ENCODE results near the gene ZNF385C. TPM values are rescaled to one million over a fixed set of nuclear protein-coding genes. Genes with fewer than 3 reads are reported as not detected.
A peak's percentile ranks its signal among the peaks of the same experiment; 100 is the strongest.

The ZNF385C gene
- total RNA-seq, 1 donor from 2014 or later, result under 0.01 TPM

DNA sequence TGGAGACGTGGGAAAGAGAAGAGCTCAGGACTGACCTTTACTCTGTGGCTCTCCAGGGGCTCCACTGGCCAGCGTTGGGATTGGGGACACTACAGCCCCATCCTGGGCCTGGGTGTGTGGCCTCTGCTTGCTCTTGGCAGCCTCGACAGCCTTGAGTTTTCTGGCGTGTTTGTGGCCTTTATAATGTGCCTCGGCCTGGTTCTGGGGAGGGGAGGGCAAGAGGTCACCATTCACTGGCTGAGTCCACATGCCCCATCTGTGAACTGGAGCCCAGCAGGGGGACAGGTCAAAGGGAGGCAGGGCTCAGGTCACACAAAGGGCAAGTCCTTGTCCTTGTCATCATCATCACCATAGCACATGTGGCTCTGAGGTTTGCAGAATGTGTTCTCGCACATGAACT, 66.7 kb downstream of the ZNF385C start:
- no peak overlapping the region for H3K4me3 ChIP-seq (ENCODE audit: low read depth, low read length)
- FAIRE-seq, result no peak

DNA sequence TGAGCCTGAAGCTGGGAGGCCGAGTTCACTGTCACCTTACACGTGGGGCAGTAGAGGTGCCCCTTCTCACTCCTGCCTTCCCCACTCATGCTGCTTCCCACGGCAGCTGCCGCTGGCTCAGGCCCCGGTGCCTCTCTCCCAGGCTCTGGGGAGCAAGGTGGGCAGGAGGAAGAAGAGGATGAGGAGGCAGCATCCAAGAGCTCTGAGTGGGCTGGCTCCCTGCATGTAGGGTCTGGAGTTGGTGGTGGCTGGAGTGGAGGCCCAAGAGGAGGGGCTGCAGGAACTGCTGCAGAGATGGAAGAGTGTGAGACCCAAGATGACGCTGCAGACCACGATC, 69.5 kb downstream of the ZNF385C start:
- FAIRE-seq (no peak), DNase-seq (ENCODE audit: low read depth) (no peak)
- Histone ChIP-seq H3K36me3 (ENCODE audit: control insufficient read depth, insufficient read depth, low read length) (peaks cover 2% of the 10 kb centered on the region), H3K27me3 (ENCODE audit: control insufficient read depth, insufficient read depth, low read length) (no peaks in the 10 kb centered on the region), H3K4me3 (ENCODE audit: low read depth, low read length) (no peak overlapping the region)
- TF ChIP-seq, protein P1, sequence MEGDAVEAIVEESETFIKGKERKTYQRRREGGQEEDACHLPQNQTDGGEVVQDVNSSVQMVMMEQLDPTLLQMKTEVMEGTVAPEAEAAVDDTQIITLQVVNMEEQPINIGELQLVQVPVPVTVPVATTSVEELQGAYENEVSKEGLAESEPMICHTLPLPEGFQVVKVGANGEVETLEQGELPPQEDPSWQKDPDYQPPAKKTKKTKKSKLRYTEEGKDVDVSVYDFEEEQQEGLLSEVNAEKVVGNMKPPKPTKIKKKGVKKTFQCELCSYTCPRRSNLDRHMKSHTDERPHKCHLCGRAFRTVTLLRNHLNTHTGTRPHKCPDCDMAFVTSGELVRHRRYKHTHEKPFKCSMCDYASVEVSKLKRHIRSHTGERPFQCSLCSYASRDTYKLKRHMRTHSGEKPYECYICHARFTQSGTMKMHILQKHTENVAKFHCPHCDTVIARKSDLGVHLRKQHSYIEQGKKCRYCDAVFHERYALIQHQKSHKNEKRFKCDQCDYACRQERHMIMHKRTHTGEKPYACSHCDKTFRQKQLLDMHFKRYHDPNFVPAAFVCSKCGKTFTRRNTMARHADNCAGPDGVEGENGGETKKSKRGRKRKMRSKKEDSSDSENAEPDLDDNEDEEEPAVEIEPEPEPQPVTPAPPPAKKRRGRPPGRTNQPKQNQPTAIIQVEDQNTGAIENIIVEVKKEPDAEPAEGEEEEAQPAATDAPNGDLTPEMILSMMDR (IDR thresholded peaks at IDR 0.05; ENCODE audit: insufficient read depth, low read length, severe bottlenecking), result no peak

More for the DNA sequence above, 66.7 kb downstream of the ZNF385C start:
- Histone ChIP-seq H3K36me3 (ENCODE audit: control insufficient read depth, insufficient read depth, low read length) (no peaks in the 10 kb centered on the region), H3K27me3 (ENCODE audit: control insufficient read depth, insufficient read depth, low read length) (no peaks in the 10 kb centered on the region)
- TF ChIP-seq, protein P1 (IDR thresholded peaks at IDR 0.05; ENCODE audit: insufficient read depth, low read length, severe bottlenecking), result no peak
- no peak for DNase-seq (ENCODE audit: low read depth)

DNA sequence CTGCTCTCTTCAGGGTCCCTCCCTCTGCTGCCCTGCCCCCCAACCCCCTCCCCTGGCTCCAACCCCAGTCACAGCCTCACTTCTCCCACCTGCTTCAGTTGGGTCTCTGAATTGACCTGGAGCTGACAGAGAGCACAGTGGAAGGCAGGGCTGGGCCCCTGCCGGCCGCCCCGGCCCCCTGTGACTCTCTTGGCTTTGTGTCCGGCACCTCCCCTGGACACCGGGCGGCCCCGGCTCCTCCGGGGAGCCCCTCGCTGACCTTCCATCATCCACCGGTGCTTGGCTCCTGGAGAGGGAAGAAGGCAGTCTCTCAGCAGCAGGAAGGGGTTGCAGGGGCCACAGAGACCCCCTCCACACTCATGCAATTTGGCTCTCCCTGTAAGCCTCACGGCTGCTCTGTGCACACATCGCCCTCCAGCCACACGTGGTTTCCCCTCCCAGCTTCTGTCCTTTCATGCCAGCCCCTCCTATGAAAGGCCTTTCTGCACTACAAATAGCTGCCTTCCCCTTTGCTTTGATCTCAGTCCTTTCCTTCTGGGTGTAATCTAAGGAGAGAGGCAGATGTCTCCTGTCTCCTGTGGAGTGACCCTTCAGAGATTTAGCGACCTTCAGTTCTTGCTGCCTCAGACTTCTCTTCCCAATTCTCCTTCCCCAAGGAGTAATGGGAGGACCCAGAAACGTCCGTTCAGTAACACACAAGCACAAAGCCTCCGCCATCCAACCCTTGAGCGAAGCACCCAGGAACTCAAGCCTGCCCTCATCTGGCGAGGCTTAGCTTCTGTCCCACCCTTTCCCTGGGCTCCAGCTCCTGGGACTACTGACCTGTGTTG, 70.1 kb downstream of the ZNF385C start:
- Histone ChIP-seq H3K4me3 (ENCODE audit: low read depth, low read length) (no peak overlapping the region), H3K36me3 (ENCODE audit: control insufficient read depth, insufficient read depth, low read length) (peaks cover 8% of the 10 kb centered on the region), H3K27me3 (ENCODE audit: control insufficient read depth, insufficient read depth, low read length) (no peaks in the 10 kb centered on the region)
- TF ChIP-seq, protein P1 (IDR thresholded peaks at IDR 0.05; ENCODE audit: insufficient read depth, low read length, severe bottlenecking), result peak; percentile 38
- DNase-seq (ENCODE audit: low read depth) (no peak), FAIRE-seq (no peak)

DNA sequence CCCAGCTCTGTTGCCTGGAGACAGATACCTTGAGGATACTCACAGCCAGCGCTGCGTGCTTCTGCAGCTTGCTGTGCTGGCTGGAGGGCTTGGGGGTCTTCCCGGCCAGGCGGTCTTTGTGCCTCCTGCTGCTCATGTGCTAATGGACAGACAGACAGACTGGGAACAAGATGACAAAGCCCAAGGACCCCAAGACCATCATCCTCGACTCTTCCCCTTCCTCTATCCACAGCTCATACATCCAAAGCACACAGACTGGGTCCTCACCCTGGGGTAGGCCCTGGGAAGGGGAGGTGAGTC, 70.7 kb downstream of the ZNF385C start:
- FAIRE-seq (no peak), DNase-seq (ENCODE audit: low read depth) (no peak)
- Histone ChIP-seq H3K4me3 (ENCODE audit: low read depth, low read length) (no peak overlapping the region), H3K36me3 (ENCODE audit: control insufficient read depth, insufficient read depth, low read length) (peaks cover 12% of the 10 kb centered on the region), H3K27me3 (ENCODE audit: control insufficient read depth, insufficient read depth, low read length) (no peaks in the 10 kb centered on the region)
- TF ChIP-seq, protein P1 (IDR thresholded peaks at IDR 0.05; ENCODE audit: insufficient read depth, low read length, severe bottlenecking), result no peak

DNA sequence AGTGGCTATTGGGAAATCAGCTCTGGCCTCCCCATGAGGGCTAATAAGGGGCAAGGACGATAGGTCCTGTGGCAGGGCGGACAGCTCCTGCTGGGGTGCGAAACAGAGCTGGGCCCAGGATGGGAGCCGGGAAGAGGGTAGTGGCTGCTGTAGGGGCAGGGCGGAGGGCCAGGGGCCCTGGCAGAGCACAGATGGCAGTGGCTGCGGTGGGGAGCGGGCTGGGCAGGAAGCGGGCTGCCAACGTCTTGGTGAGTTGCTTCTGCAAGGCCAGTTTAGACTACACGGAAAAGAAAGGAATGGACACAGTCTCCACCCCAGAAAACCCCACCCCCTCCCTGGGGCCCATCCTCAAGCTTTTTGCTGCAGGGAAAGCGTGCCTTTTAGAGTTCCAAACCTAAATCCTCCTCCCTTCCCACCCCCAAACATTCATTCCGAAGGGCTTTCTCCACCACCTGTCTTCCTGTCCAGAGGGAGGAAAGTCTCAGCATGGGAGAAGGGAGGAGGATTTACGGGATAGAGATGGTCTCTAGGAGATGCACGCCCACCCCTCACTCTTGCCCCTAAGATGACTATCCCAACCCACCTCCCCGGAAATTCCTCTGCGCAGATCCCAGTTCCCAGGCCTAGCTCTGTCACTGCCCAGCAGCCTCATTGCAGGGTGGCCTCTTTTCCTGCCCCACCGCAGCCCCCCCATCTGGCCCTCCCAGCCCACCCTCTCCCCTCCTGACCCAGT, 71.2 kb downstream of the ZNF385C start:
- Histone ChIP-seq H3K27me3 (ENCODE audit: control insufficient read depth, insufficient read depth, low read length) (no peaks in the 10 kb centered on the region), H3K36me3 (ENCODE audit: control insufficient read depth, insufficient read depth, low read length) (peaks cover 17% of the 10 kb centered on the region), H3K4me3 (ENCODE audit: low read depth, low read length) (no peak overlapping the region)
- TF ChIP-seq, protein P1 (IDR thresholded peaks at IDR 0.05; ENCODE audit: insufficient read depth, low read length, severe bottlenecking), result no peak
- DNase-seq (ENCODE audit: low read depth) (no peak), FAIRE-seq (no peak)
